ENCODE measurements around the gene DGKH. TPM values are rescaled to one million over a fixed set of nuclear protein-coding genes. Genes with fewer than 3 reads are reported as not detected.
"Not testable (repeated sequence)": the region's sequence is repeated elsewhere in the genome, so short reads cannot be mapped to it uniquely, and the experiment has no call there.

DGKH gene
- total RNA-seq, 1 donor = 16.0 TPM

GRCh38 chr13:42152495-42152894 lies 104.0 kb downstream of the DGKH start:
- TF ChIP-seq CTCF (IDR thresholded peaks at IDR 0.05; ENCODE audit: insufficient read depth, low read depth, low read length) = no peak
- DNase-seq (ENCODE audit: low read depth) = no peak
- H3K4me3 ChIP-seq (ENCODE audit: low read depth, low read length) = no peak overlapping the region

- TF ChIP-seq CTCF (IDR thresholded peaks at IDR 0.05; ENCODE audit: insufficient read depth, low read depth, low read length) = no peak
- H3K4me3 ChIP-seq (ENCODE audit: low read depth, low read length) = no peak overlapping the region
- no peak for DNase-seq (ENCODE audit: low read depth)
Measured at GRCh38 chr13:42153199-42154113, 105.0 kb downstream of the DGKH start.

- no peak overlapping the region for H3K4me3 ChIP-seq (ENCODE audit: low read depth, low read length)
- no peak for DNase-seq (ENCODE audit: low read depth)
- no peak for TF ChIP-seq CTCF (IDR thresholded peaks at IDR 0.05; ENCODE audit: insufficient read depth, low read depth, low read length)
Measured at GRCh38 chr13:42155251-42155650, 106.8 kb downstream of the DGKH start.

GRCh38 chr13:42163338-42163737 lies 114.9 kb downstream of the DGKH start:
- not testable (repeated sequence) for DNase-seq (ENCODE audit: low read depth); H3K4me3 ChIP-seq (ENCODE audit: low read depth, low read length)

GRCh38 chr13:42163910-42164309 lies 115.5 kb downstream of the DGKH start:
- not testable (repeated sequence) for H3K4me3 ChIP-seq (ENCODE audit: low read depth, low read length); DNase-seq (ENCODE audit: low read depth)

GRCh38 chr13:42164557-42165125 lies 116.2 kb downstream of the DGKH start:
- no peak for TF ChIP-seq CTCF (IDR thresholded peaks at IDR 0.05; ENCODE audit: insufficient read depth, low read depth, low read length)
- DNase-seq (ENCODE audit: low read depth) = no peak
- no peak overlapping the region for H3K4me3 ChIP-seq (ENCODE audit: low read depth, low read length)

GRCh38 chr13:42168496-42168895 lies 120.0 kb downstream of the DGKH start:
- DNase-seq (ENCODE audit: low read depth) = no peak

More at GRCh38 chr13:42168496-42168895, 120.0 kb downstream of the DGKH start:
- TF ChIP-seq CTCF (IDR thresholded peaks at IDR 0.05; ENCODE audit: insufficient read depth, low read depth, low read length) = no peak
- no peak overlapping the region for H3K4me3 ChIP-seq (ENCODE audit: low read depth, low read length)
